Measurements from ENCODE around the gene TUBGCP6.

DNA sequence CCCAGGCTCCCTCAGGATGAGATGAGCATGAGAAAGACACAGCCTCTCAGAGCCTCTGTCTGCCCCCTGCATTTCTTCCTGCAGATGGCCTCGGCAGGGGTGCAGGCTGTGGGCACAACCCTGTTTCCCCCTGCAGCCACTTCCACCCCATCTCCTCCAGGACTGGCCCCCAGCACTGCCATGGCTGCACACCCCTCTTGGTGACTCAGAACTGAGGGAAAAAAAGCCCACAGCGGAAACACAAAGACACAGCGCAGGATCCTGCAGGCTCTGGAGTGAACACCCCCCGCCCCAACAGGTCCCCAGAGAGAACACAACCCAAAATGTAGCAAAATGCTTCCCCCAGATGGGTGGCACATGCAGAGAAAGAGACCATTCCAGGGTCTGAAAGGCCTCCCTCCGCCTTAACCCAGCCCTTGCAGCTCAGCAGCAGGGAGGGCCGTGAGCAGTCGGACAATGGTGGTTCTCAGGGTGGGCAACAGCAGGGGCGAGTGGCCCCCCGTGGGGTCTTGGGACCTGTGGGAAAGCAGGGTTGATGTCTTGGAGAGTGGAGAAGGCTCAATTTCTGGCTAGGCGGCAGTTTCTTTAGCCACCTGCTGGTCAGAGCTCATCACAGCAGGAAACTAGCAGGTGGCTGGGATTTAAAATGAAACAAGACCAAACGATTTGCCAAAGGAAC is 8.0 kb downstream of the TUBGCP6 start:
- TF ChIP-seq, protein P1, sequence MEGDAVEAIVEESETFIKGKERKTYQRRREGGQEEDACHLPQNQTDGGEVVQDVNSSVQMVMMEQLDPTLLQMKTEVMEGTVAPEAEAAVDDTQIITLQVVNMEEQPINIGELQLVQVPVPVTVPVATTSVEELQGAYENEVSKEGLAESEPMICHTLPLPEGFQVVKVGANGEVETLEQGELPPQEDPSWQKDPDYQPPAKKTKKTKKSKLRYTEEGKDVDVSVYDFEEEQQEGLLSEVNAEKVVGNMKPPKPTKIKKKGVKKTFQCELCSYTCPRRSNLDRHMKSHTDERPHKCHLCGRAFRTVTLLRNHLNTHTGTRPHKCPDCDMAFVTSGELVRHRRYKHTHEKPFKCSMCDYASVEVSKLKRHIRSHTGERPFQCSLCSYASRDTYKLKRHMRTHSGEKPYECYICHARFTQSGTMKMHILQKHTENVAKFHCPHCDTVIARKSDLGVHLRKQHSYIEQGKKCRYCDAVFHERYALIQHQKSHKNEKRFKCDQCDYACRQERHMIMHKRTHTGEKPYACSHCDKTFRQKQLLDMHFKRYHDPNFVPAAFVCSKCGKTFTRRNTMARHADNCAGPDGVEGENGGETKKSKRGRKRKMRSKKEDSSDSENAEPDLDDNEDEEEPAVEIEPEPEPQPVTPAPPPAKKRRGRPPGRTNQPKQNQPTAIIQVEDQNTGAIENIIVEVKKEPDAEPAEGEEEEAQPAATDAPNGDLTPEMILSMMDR (IDR thresholded peaks at IDR 0.05; ENCODE audit: low read depth, low read length): peak; percentile 46
- no peak for TF ChIP-seq MYC (IDR thresholded peaks at IDR 0.05; ENCODE audit: low read depth, low read length)
- TF ChIP-seq POLR2A (IDR thresholded peaks at IDR 0.05; ENCODE audit: extremely low read depth, insufficient read length): no peak
- TF ChIP-seq, protein P2, sequence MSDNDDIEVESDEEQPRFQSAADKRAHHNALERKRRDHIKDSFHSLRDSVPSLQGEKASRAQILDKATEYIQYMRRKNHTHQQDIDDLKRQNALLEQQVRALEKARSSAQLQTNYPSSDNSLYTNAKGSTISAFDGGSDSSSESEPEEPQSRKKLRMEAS (IDR thresholded peaks at IDR 0.05; ENCODE audit: low read depth, low read length): no peak
